Breast epithelium (tissue), 4 donors: Measurements from ENCODE around the gene MEIS2. TPM values are rescaled to one million over a fixed set of nuclear protein-coding genes. Genes with fewer than 3 reads are reported as not detected.

Experiments
- DNase-seq, 2 donors: peaks; one replicate each; pipeline ENCODE4 v3.0.0-alpha.2; 2019; ENCODE audit warnings: low spot score in 2 of 2
- H3K27ac ChIP-seq, 2 donors: fragments of 200-600 bp; sonication (generic) in 1 of 2; one replicate each; pipeline ENCODE4 v1.5.1; 2016 to 2019; ENCODE audit warnings: mild to moderate bottlenecking in 1 of 2
- H3K27me3 ChIP-seq, 2 donors: fragments of 200-600 bp; sonication (generic) in 1 of 2; one replicate each; pipeline versions ENCODE4 v1.5.1 to v1.6.0; 2017 to 2019; ENCODE audit warnings: control low read depth in 1 of 2, mild to moderate bottlenecking in 1 of 2
- H3K36me3 ChIP-seq: fragments of 200-600 bp; one replicate; pipeline ENCODE4 v1.5.1; 2019
- H3K4me1 ChIP-seq, 2 donors: fragments of 200-600 bp; sonication (generic); one replicate each; pipeline ENCODE4 v1.5.1; 2016 to 2019; ENCODE audit warnings: control low read depth in 1 of 2
- H3K4me3 ChIP-seq, 3 donors: fragments of 200-600 bp; sonication (generic); 1 replicate in 2 of 3; 2 replicates in 1 of 3; pipeline ENCODE4 v1.5.1; 2016 to 2019; ENCODE audit warnings: mild to moderate bottlenecking in 3 of 3, moderate library complexity in 2 of 3
- H3K9me3 ChIP-seq, 2 donors: fragments of 200-600 bp; sonication (generic) in 1 of 2; one replicate each; pipeline ENCODE4 v1.5.1; 2016 to 2019; ENCODE audit warnings: control low read depth in 1 of 2
- POLR2A ChIP-seq: fragments of 450-650 bp; IDR thresholded peaks from one replicate; pipeline ENCODE4 v1.6.1; 2016; ENCODE audit warnings: antibody characterized with exemption, mild to moderate bottlenecking, moderate library complexity
- POLR2AphosphoS5 ChIP-seq, 3 donors: sonication (generic); formaldehyde crosslinking; IDR thresholded peaks; one replicate each; pipeline ENCODE4 v1.6.1; 2017; ENCODE audit warnings: antibody characterized with exemption in 3 of 3
- intact Hi-C: fragments of 100-400 bp; cut with DNase I; formaldehyde crosslinking; loops from one replicate; pipeline ENCODE4 v1.15.1; 2023; ENCODE audit warnings: low total_unique reads
- total RNA-seq, 3 donors: library from RNA; depleted of rRNA; stranded (reverse); fragments of >200 nt; gene quantifications; one replicate each; pipeline ENCODE4 v1.1.0, GENCODE V29; 2016
- TF ChIP-seq, protein P1 (sequence below), 3 donors: fragments of 450-650 bp; IDR thresholded peaks; one replicate each; pipeline ENCODE4 v1.5.1; 2016 to 2017; ENCODE audit warnings: antibody characterized with exemption in 3 of 3, mild to moderate bottlenecking in 3 of 3, moderate library complexity in 3 of 3

Gene MEIS2
- total RNA-seq, 3 donors from 2014 or later, result 18.2 to 55.8 (median 28.5) TPM

DNA sequence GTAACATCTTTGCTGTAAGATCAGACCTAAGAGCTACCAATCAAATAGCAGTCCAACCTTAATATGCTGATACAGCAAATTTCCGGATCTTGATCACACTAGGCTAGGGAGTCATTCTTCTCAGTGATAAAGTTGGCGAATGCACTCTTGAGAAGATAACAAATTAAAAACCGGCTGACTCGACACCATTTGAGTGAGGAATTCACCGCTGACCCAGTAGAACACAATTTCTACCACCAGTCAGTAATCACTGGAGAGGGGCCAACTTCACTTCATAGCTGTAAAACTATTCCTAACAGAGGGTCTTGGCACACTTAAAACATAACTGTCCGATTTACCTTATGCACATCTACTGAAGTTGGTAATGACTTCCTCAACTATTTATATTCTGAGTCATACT, 47.2 kb downstream of the MEIS2 start:
- H3K9me3 ChIP-seq, result no peaks in the 10 kb centered on the region
- H3K27me3 ChIP-seq, result no peaks in the 10 kb centered on the region
- no peaks in the 10 kb centered on the region for H3K36me3 ChIP-seq
- no peak for DNase-seq
- TF ChIP-seq, protein P1, sequence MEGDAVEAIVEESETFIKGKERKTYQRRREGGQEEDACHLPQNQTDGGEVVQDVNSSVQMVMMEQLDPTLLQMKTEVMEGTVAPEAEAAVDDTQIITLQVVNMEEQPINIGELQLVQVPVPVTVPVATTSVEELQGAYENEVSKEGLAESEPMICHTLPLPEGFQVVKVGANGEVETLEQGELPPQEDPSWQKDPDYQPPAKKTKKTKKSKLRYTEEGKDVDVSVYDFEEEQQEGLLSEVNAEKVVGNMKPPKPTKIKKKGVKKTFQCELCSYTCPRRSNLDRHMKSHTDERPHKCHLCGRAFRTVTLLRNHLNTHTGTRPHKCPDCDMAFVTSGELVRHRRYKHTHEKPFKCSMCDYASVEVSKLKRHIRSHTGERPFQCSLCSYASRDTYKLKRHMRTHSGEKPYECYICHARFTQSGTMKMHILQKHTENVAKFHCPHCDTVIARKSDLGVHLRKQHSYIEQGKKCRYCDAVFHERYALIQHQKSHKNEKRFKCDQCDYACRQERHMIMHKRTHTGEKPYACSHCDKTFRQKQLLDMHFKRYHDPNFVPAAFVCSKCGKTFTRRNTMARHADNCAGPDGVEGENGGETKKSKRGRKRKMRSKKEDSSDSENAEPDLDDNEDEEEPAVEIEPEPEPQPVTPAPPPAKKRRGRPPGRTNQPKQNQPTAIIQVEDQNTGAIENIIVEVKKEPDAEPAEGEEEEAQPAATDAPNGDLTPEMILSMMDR (IDR thresholded peaks at IDR 0.05), result no peak
- TF ChIP-seq POLR2AphosphoS5 (IDR thresholded peaks at IDR 0.05), result no peak
- no peak for TF ChIP-seq POLR2A
- no peak overlapping the region for H3K4me3 ChIP-seq
- no peaks in the 10 kb centered on the region for H3K4me1 ChIP-seq
- H3K27ac ChIP-seq, result no peak overlapping the region
- intact Hi-C loops, result no loop called here

DNA sequence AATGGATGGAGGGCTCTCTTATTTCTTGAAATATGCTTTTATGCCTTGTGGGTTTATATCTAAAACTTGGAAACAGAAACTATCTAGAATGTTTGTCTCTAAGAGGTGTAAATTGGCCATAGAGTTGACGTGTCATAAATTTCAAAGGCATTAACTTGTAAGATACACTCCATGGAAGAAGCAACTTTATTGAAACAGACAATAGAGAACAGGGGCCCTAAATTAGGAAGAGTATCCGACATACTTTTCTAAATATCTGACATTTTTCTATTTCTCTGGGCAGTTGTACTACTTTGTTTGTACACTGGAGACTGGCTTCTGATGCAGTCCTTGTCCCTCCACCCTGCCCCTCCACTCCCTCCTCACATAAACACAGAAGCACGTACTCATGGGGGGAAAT, 50.0 kb downstream of the MEIS2 start:
- Histone ChIP-seq H3K27me3 (no peaks in the 10 kb centered on the region), H3K4me3 (no peak overlapping the region), H3K4me1 (no peaks in the 10 kb centered on the region), H3K9me3 (no peaks in the 10 kb centered on the region), H3K36me3 (no peaks in the 10 kb centered on the region), H3K27ac (no peak overlapping the region)
- TF ChIP-seq POLR2A (no peak), POLR2AphosphoS5 (IDR thresholded peaks at IDR 0.05) (no peak)
- TF ChIP-seq, protein P1 (IDR thresholded peaks at IDR 0.05), result no peak
- intact Hi-C loops, result no loop called here
- DNase-seq, result no peak

DNA sequence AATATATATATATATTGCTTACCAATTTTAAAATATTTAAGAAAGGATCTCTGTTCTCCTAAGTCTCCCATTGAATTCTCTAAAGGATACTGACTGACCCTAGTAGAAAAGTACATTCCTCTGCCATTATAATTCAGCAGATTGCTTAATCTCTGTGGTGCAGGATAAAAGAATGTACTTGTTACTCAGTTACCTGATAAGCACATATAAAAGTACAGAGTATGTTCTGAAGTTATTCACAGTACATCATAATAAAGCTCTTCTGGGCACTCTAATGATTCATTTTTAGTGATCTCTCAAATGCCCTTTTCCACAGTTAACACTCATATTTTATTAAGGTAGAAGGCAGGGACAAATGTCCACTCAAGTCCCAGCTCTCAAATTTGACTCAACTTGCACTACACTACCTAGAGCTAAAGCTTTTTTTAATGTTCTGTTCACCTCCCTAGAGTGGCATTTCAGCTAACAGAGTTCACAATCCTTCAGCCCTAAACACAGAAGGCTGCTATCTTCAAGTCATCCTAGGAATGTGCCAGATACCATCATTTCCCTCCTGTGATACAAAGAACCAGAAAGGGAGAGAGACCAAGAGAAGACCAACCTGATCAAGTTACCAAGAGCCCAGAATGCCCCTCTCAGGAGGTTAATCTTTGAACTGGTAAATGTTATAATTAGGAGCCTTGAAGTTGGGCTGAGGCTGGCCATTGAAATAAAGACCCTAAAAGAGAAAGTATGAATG, 53.3 kb downstream of the MEIS2 start:
- intact Hi-C loops, result loop anchor here (5.0 kb wide), 1 partner anchor 1295 kb away; no protein-coding TSS in a partner anchor
- H3K36me3 ChIP-seq, result no peaks in the 10 kb centered on the region
- H3K4me3 ChIP-seq, result no peak overlapping the region
- H3K4me1 ChIP-seq, result no peaks in the 10 kb centered on the region
- no peak for DNase-seq
- no peaks in the 10 kb centered on the region for H3K9me3 ChIP-seq
- no peaks in the 10 kb centered on the region for H3K27me3 ChIP-seq
- H3K27ac ChIP-seq, result no peak overlapping the region
- TF ChIP-seq POLR2A, result no peak
- no peak for TF ChIP-seq POLR2AphosphoS5 (IDR thresholded peaks at IDR 0.05)
- TF ChIP-seq, protein P1 (IDR thresholded peaks at IDR 0.05), result no peak

DNA sequence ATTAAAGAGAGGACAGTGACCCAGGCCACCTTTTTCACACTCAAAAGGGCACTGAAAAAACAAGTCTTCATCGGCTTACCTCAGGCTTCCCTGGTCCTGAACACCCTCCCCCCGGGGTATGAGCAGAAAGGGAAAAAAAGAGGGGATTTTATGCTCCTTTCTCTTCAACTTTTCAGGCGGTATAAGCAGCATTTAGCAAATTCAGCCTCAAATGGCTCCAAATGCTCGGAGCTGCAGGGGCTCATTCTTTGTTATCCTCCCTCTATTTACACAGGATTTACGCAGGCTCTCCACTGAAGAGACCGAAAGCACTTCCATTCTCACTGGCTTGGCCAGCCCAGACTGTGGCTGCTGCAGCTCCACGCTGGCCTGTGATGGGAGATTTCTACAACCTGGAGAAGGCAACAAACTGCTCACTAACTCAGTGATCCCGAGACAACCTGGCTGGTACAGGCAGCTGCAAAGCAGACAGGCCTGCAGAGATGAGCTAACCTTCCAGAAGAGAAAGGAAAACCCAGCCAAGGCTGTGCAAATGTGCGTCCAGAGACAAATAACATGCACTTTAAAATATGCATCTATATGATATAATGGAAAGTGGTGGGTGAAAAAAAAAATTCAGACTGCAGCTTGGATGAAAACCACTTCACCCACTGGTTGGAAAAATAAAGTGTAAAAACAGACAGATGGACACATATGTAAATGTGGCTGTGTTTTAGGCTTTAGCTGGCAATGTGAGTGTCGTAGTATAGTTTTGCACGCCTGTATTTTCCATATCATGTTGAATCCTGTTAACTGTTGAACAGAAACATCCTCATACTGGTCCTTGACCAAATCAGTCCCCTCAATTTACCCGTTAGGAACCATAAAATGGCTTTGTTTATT, 54.2 kb downstream of the MEIS2 start:
- H3K36me3 ChIP-seq, result no peaks in the 10 kb centered on the region
- no peaks in the 10 kb centered on the region for H3K4me1 ChIP-seq
- no peak for DNase-seq
- H3K4me3 ChIP-seq, result no peak overlapping the region
- no peaks in the 10 kb centered on the region for H3K9me3 ChIP-seq
- no peaks in the 10 kb centered on the region for H3K27me3 ChIP-seq
- intact Hi-C loops, result loop anchor here (5.0 kb wide), 1 partner anchor 1294 kb away; no protein-coding TSS in a partner anchor
- no peak for TF ChIP-seq POLR2AphosphoS5 (IDR thresholded peaks at IDR 0.05)
- no peak for TF ChIP-seq POLR2A
- TF ChIP-seq, protein P1 (IDR thresholded peaks at IDR 0.05), result no peak
- no peak overlapping the region for H3K27ac ChIP-seq
